Trophoblast cell (in vitro differentiated cells and primary cell): Measurements from ENCODE around the gene KCNIP4.
A peak's percentile ranks its signal among the peaks of the same experiment; 100 is the strongest.

ENCODE experiments used
- DNase-seq, 2 donors: peaks; one replicate each; pipeline ENCODE4 v3.0.0-alpha.2; 2016
- H2AFZ ChIP-seq: 2 replicates; pipeline ENCODE4 v1.6.1; 2013; ENCODE audit warnings: low read length, moderate library complexity, mild to moderate bottlenecking; ENCODE audit not compliant: insufficient read depth, poor library complexity
- H2AK5ac ChIP-seq: 2 replicates; pipeline ENCODE4 v1.6.1; 2013; ENCODE audit warnings: mild to moderate bottlenecking, low read length
- H2BK120ac ChIP-seq: 2 replicates; pipeline ENCODE4 v1.6.1; 2013; ENCODE audit warnings: low read length, mild to moderate bottlenecking, moderate library complexity; ENCODE audit not compliant: insufficient read depth, poor library complexity
- H2BK12ac ChIP-seq: 2 replicates; pipeline ENCODE4 v1.6.1; 2013; ENCODE audit warnings: mild to moderate bottlenecking, low read length, moderate library complexity
- H2BK5ac ChIP-seq: 2 replicates; pipeline ENCODE4 v1.6.1; 2013; ENCODE audit warnings: low read length, low read depth, moderate library complexity, mild to moderate bottlenecking; ENCODE audit not compliant: poor library complexity
- H3K14ac ChIP-seq: 2 replicates; pipeline ENCODE4 v1.6.1; 2013; ENCODE audit warnings: mild to moderate bottlenecking, low read length
- H3K18ac ChIP-seq: 2 replicates; pipeline ENCODE4 v1.6.1; 2013; ENCODE audit warnings: mild to moderate bottlenecking, low read length
- H3K23ac ChIP-seq: 2 replicates; pipeline ENCODE4 v1.6.1; 2013; ENCODE audit warnings: low read length
- H3K27ac ChIP-seq: 2 replicates; pipeline ENCODE4 v1.5.1; 2013; ENCODE audit warnings: low read depth, mild to moderate bottlenecking, inconsistent platforms, low read length, moderate library complexity
- H3K27me3 ChIP-seq: 2 replicates; pipeline ENCODE4 v1.6.1; 2013; ENCODE audit warnings: inconsistent platforms, mild to moderate bottlenecking, low read length, moderate library complexity; ENCODE audit not compliant: insufficient read depth
- H3K36me3 ChIP-seq, 2 experiments: 1 replicate in 1 of 2; 2 replicates in 1 of 2; pipeline ENCODE4 v1.6.1; 2013; ENCODE audit warnings: low read length in 2 of 2, mild to moderate bottlenecking in 2 of 2, moderate library complexity in 1 of 2; ENCODE audit not compliant: insufficient read depth in 2 of 2, control insufficient read depth in 1 of 2
- H3K4ac ChIP-seq: 2 replicates; pipeline ENCODE4 v1.6.1; 2013; ENCODE audit warnings: low read depth, mild to moderate bottlenecking, low read length, moderate library complexity
- H3K4me1 ChIP-seq, 2 experiments: 1 replicate in 1 of 2; 2 replicates in 1 of 2; pipeline ENCODE4 v1.6.1; 2013; ENCODE audit warnings: low read length in 2 of 2, mild to moderate bottlenecking in 2 of 2, moderate library complexity in 1 of 2; ENCODE audit not compliant: insufficient read depth in 2 of 2, control insufficient read depth in 1 of 2
- H3K4me2 ChIP-seq: 2 replicates; pipeline ENCODE4 v1.6.1; 2013; ENCODE audit warnings: inconsistent platforms, mild to moderate bottlenecking, low read length, moderate library complexity
- H3K4me3 ChIP-seq: 2 replicates; pipeline ENCODE4 v1.5.1; 2013; ENCODE audit warnings: mild to moderate bottlenecking, low read depth, low read length, inconsistent platforms
- H3K79me1 ChIP-seq: one replicate; pipeline ENCODE4 v1.6.1; 2013; ENCODE audit warnings: low read length
- H3K79me2 ChIP-seq: 2 replicates; pipeline ENCODE4 v1.6.1; 2013; ENCODE audit warnings: low read length, mild to moderate bottlenecking; ENCODE audit not compliant: control insufficient read depth, insufficient read depth, poor library complexity
- H3K9ac ChIP-seq: 2 replicates; pipeline ENCODE4 v1.6.1; 2013; ENCODE audit warnings: mild to moderate bottlenecking, low read length
- H3K9me3 ChIP-seq: 2 replicates; pipeline ENCODE4 v1.6.1; 2013; ENCODE audit warnings: low read depth, mild to moderate bottlenecking, control low read depth, inconsistent platforms, low read length; ENCODE audit not compliant: insufficient read depth
- H4K12ac ChIP-seq: 2 replicates; pipeline ENCODE4 v1.6.1; 2013; ENCODE audit warnings: low read depth, mild to moderate bottlenecking, low read length, moderate library complexity
- H4K8ac ChIP-seq: 2 replicates; pipeline ENCODE4 v1.6.1; 2013; ENCODE audit warnings: low read depth, mild to moderate bottlenecking, low read length, moderate library complexity
- H4K91ac ChIP-seq: one replicate; pipeline ENCODE4 v1.6.1; 2013; ENCODE audit warnings: low read depth, mild to moderate bottlenecking, low read length, moderate library complexity
- WGBS: extraction: QIAGEN DNeasy Blood & Tissue Kit; methylation state at CpG from one replicate; pipeline ENCODE4 v1.1.7; 2013; ENCODE audit warnings: missing lambda C conversion rate; ENCODE audit not compliant: insufficient read length, insufficient coverage; ENCODE audit errors: extremely low coverage; 5-methylcytosine and 5-hydroxymethylcytosine counted together

Gene KCNIP4

DNA sequence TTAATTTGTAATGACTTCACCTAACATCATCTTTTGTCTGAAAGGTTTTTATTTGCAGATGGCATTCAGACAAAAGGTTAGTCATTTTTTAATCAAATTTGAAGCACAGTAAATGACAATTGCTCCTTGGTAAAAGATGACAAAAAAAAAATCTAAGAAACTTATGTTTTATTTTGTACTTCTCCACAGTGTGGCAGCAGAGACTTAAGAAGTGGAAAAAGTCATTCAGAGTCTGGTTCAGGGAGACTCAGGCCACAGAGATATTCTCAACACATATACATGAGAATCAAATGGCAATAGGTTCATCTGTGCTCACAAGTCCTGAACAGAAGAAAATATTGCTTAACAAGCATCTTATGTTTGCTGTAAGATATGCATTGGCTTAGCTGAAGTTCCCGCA, 436.2 kb downstream of the KCNIP4 start:
- Histone ChIP-seq H4K12ac (no peak overlapping the region), H2BK12ac (no peak overlapping the region), H3K23ac (no peak overlapping the region), H2AK5ac (no peak overlapping the region), H2BK120ac (no peak overlapping the region), H3K27me3 (no peaks in the 10 kb centered on the region), H3K4me2 (no peak overlapping the region), H3K14ac (no peak overlapping the region), H3K27ac (no peak overlapping the region), H2BK5ac (no peak overlapping the region), H2AFZ (no peak overlapping the region), H3K79me1 (no peaks in the 10 kb centered on the region), H3K9ac (no peak overlapping the region), H3K4ac (no peak overlapping the region), H4K91ac (no peak overlapping the region), H3K9me3 (no peaks in the 10 kb centered on the region), H3K79me2 (no peaks in the 10 kb centered on the region), H3K4me1 (no peaks in the 10 kb centered on the region), H3K36me3 (no peaks in the 10 kb centered on the region), H4K8ac (no peak overlapping the region), H3K18ac (no peak overlapping the region), H3K4me3 (no peak overlapping the region)
- peak in 1 of 2 donors; percentile 58 for DNase-seq
- WGBS = no CpG with 5 or more reads among the region's 1 CpG

DNA sequence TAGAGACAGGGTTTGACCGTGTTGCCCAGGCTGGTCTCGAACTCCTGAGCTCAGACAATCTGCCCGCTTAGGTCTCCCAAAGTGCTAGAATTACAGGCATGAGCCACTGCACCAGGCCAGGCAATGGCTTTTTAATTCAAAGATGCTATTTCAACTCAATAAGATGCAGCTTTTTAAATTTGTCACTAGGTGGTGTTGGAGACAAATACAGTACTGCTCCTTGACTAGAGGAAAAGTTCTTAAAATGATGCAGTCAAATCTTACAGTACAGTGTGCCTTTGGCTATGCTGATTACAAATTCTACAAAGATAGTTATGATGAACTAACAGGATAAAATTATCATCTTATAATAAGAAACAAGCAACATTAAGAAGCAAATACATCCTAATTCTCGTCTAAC, 441.1 kb downstream of the KCNIP4 start:
- Histone ChIP-seq H3K14ac (no peak overlapping the region), H3K18ac (no peak overlapping the region), H3K79me1 (no peaks in the 10 kb centered on the region), H3K4ac (no peak overlapping the region), H3K9ac (no peak overlapping the region), H3K27ac (no peak overlapping the region), H3K27me3 (no peaks in the 10 kb centered on the region), H2AFZ (no peak overlapping the region), H3K79me2 (no peaks in the 10 kb centered on the region), H4K12ac (no peak overlapping the region), H2BK5ac (no peak overlapping the region), H3K9me3 (no peaks in the 10 kb centered on the region), H3K4me3 (no peak overlapping the region), H4K91ac (no peak overlapping the region), H2BK120ac (no peak overlapping the region), H3K4me1 (no peaks in the 10 kb centered on the region), H2AK5ac (no peak overlapping the region), H3K23ac (no peak overlapping the region), H4K8ac (no peak overlapping the region), H3K4me2 (no peak overlapping the region), H2BK12ac (no peak overlapping the region), H3K36me3 (no peaks in the 10 kb centered on the region)
- peak in 1 of 2 donors; percentile 34 for DNase-seq
- WGBS = no CpG with 5 or more reads among the region's 4 CpGs

DNA sequence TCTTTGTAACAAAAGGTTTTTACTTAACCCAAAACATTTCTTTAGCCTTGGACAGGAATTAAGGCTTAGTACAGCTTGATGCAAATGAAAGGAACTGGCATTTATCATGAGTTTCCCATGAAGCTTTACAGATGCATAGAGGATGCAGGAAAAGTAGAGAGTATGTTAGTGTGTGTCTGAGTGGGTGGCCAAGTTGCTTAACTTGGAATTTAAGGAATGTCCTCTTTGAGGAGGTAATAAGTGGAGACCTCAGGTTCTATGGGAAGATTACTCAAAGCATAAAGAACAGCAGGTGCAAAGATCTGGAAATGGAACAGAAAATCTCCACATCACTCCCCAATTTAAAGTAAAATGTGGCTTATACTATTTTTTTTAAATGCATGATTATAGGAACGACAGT, 457.9 kb downstream of the KCNIP4 start:
- no peaks in the 10 kb centered on the region for H3K9me3 ChIP-seq
- no peak overlapping the region for H3K27ac ChIP-seq
- no peaks in the 10 kb centered on the region for H3K4me1 ChIP-seq
- no peak overlapping the region for H3K23ac ChIP-seq
- no peak overlapping the region for H4K12ac ChIP-seq
- H3K9ac ChIP-seq = no peak overlapping the region
- no peaks in the 10 kb centered on the region for H3K79me2 ChIP-seq
- no peaks in the 10 kb centered on the region for H3K36me3 ChIP-seq
- no peaks in the 10 kb centered on the region for H3K27me3 ChIP-seq
- no peak overlapping the region for H2BK120ac ChIP-seq
- H3K4me3 ChIP-seq = no peak overlapping the region
- DNase-seq = no peak
- no peak overlapping the region for H3K14ac ChIP-seq
- H2AK5ac ChIP-seq = no peak overlapping the region
- H4K8ac ChIP-seq = no peak overlapping the region
- H3K18ac ChIP-seq = no peak overlapping the region
- no peak overlapping the region for H4K91ac ChIP-seq
- no CpG with 5 or more reads among the region's 1 CpG for WGBS
- no peak overlapping the region for H2BK5ac ChIP-seq
- no peak overlapping the region for H3K4me2 ChIP-seq
- H3K4ac ChIP-seq = no peak overlapping the region
- no peak overlapping the region for H2BK12ac ChIP-seq
- H2AFZ ChIP-seq = no peak overlapping the region
- no peaks in the 10 kb centered on the region for H3K79me1 ChIP-seq

DNA sequence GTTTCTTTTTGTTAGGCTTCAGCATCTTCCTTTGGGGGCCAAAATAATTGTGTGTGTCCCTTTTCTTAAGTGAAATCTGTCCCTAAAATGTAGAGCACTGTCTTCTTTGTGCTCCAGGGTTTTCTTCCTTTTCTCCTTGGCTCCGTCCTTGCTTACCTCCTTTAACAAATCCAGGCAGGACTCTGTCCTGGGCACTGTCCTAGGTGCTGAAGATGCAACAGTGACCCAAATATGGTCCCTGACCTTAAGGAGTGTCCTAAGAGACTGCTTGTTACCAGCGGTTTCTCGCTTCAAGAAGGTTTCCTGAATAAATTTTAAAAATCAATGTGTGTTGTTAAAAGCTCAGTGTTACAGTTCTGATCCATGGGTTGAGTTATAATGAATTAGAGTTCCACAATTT, 471.8 kb downstream of the KCNIP4 start:
- no peaks in the 10 kb centered on the region for H3K36me3 ChIP-seq
- no peak overlapping the region for H2BK5ac ChIP-seq
- H2BK120ac ChIP-seq = no peak overlapping the region
- no peak overlapping the region for H3K14ac ChIP-seq
- DNase-seq = peak in 1 of 2 donors; percentile 37
- H3K9me3 ChIP-seq = no peaks in the 10 kb centered on the region
- no peaks in the 10 kb centered on the region for H3K79me1 ChIP-seq
- H3K27ac ChIP-seq = no peak overlapping the region
- H4K8ac ChIP-seq = no peak overlapping the region
- H3K79me2 ChIP-seq = no peaks in the 10 kb centered on the region
- H2AFZ ChIP-seq = no peak overlapping the region
- H4K12ac ChIP-seq = no peak overlapping the region
- H3K18ac ChIP-seq = no peak overlapping the region
- H3K4me3 ChIP-seq = no peak overlapping the region
- H4K91ac ChIP-seq = no peak overlapping the region
- H3K4me1 ChIP-seq = no peaks in the 10 kb centered on the region
- H3K23ac ChIP-seq = no peak overlapping the region
- H3K4me2 ChIP-seq = no peak overlapping the region
- no peak overlapping the region for H3K9ac ChIP-seq
- no CpG with 5 or more reads among the region's 3 CpGs for WGBS
- H2BK12ac ChIP-seq = no peak overlapping the region
- H3K4ac ChIP-seq = no peak overlapping the region
- no peaks in the 10 kb centered on the region for H3K27me3 ChIP-seq
- no peak overlapping the region for H2AK5ac ChIP-seq
